Ammon's horn (tissue), 1 donor: ENCODE data around the gene TMEM86B.

Experiments used
- DNase-seq: peaks from one replicate; pipeline ENCODE4 v3.0.0-alpha.2; 2016; ENCODE audit warnings: low spot score

TMEM86B gene

GRCh38 chr19:55228403-55229031 is at the start of gene TMEM86B:
TMEM86B (minus strand) TSS chr19:55228763; CDS start chr19:55228741, 22 bp downstream.
- no peak for DNase-seq

GRCh38 chr19:55277494-55277893 is 48.9 kb upstream of the TMEM86B start:
- DNase-seq = no peak

GRCh38 chr19:55276720-55277430 is 48.3 kb upstream of the TMEM86B start:
- DNase-seq = no peak

GRCh38 chr19:55275851-55276719 is 47.5 kb upstream of the TMEM86B start:
- DNase-seq = no peak

GRCh38 chr19:55273978-55274707 is 45.6 kb upstream of the TMEM86B start:
- no peak for DNase-seq

- DNase-seq = no peak
Measured at GRCh38 chr19:55272142-55272541, 43.6 kb upstream of the TMEM86B start.

GRCh38 chr19:55270172-55270942 is 41.8 kb upstream of the TMEM86B start:
- no peak for DNase-seq

GRCh38 chr19:55269299-55269698 is 40.7 kb upstream of the TMEM86B start:
- DNase-seq = no peak

- no peak for DNase-seq
Measured at GRCh38 chr19:55266840-55267239, 38.3 kb upstream of the TMEM86B start.

GRCh38 chr19:55266404-55266803 is 37.8 kb upstream of the TMEM86B start:
- DNase-seq = no peak

- no peak for DNase-seq
Measured at GRCh38 chr19:55265723-55266386, 37.3 kb upstream of the TMEM86B start.

- no peak for DNase-seq
Measured at GRCh38 chr19:55265173-55265572, 36.6 kb upstream of the TMEM86B start.

- no peak for DNase-seq
Measured at GRCh38 chr19:55264531-55264930, 36.0 kb upstream of the TMEM86B start.

- no peak for DNase-seq
Measured at GRCh38 chr19:55262359-55262758, 33.8 kb upstream of the TMEM86B start.

GRCh38 chr19:55261671-55262126 is 33.1 kb upstream of the TMEM86B start:
- no peak for DNase-seq

- no peak for DNase-seq
Measured at GRCh38 chr19:55259540-55260210, 31.1 kb upstream of the TMEM86B start.

- DNase-seq = peak; percentile 97
Measured at GRCh38 chr19:55258828-55259539, 30.4 kb upstream of the TMEM86B start, which contains the start of gene PPP6R1. PPP6R1 (minus strand) TSS chr19:55259017; CDS start chr19:55247103, 11,914 bp downstream.

GRCh38 chr19:55258476-55258827 is 29.9 kb upstream of the TMEM86B start:
- peak; percentile 32 for DNase-seq
